CD1c-positive myeloid dendritic cell (primary cell): ENCODE data around the gene FIGLA.
"Not testable (repeated sequence)": the region's sequence is repeated elsewhere in the genome, so short reads cannot be mapped to it uniquely, and the experiment has no call there.

Experiments
- DNase-seq: peaks from one replicate; pipeline ENCODE4 v3.0.0-alpha.2; 2016; ENCODE audit errors: extremely low spot score

The FIGLA gene

GRCh38 chr2:70746094-70746974, 44.1 kb downstream of the FIGLA start:
- DNase-seq, result no peak

- DNase-seq, result no peak
Observed at GRCh38 chr2:70745276-70745825, 45.1 kb downstream of the FIGLA start.

GRCh38 chr2:70744397-70744796, 46.0 kb downstream of the FIGLA start:
- no peak for DNase-seq

GRCh38 chr2:70743677-70744076, 46.8 kb downstream of the FIGLA start:
- no peak for DNase-seq

DNA sequence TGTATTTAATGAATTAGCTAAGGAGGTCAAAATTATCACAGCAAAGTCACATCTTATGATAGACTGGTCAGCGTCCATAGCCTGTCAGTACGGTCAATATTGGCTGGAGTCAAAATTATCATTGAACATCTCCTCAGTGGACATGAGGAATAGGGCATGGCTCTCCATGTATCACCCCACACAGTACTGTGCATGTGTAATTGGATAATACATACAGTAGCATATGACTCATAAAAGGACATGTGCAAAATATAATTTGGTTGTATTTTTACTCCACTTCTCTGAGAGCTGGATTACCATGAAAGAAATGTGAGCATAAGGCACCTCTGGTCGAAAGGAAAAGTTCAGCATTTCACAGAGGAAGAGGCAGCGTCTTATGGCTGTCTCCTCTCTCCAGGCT, 47.4 kb downstream of the FIGLA start:
- no peak for DNase-seq

DNA sequence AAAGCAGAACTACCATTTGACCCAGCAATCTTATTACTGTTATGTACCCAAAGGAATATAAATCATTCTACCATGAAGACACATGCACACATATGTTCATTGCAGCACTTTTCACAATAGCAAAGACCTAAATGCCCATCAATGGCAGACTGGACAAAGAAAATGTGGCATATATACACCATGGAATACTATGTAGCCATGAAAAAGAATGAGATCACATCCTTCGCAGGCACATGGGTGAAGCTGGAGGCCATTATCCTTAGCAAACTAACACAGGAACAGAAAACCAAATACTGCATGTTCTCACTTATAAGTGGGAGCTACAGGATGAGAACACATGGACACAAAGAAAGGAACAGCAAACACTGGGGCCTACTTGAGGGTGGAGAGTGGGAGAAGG, 51.0 kb downstream of the FIGLA start:
- DNase-seq, result not testable (repeated sequence)

DNA sequence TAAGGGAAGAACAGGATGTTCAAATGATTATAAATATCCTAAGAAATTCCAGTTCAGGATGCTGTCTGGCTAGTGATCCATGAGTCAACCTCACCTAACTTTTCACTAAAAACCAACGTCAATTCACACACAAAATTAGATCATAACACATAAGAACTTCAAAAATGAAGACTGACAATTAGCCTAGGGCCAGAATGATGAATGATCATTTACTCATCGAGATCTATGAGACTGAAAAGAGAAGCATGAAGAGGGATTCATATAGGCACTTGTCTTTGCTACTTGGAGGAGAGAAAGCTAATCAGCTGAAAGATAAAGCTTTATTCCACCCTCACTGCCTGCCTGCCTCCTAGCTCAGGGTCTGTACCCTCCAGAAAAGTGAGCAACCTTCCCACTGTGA, 52.3 kb downstream of the FIGLA start:
- no peak for DNase-seq

DNA sequence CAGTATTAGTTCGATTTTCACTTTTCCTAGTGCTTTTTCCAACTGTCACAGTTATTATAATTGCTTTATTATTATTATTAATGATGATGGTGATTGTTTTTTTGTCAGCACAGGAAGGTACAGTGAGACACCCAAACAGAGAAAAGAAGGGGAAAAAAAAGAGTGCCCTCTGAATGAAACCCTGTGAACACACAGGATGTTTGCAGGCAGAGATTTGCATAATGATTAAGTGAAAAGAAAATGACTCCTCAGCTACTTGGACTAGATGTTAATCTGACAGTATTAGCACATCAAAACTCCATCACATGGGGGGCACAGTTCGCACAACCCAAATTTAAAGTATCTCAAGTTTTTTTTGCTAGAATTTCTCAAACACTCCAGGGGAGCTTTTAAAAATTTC, 55.4 kb downstream of the FIGLA start:
- no peak for DNase-seq

DNA sequence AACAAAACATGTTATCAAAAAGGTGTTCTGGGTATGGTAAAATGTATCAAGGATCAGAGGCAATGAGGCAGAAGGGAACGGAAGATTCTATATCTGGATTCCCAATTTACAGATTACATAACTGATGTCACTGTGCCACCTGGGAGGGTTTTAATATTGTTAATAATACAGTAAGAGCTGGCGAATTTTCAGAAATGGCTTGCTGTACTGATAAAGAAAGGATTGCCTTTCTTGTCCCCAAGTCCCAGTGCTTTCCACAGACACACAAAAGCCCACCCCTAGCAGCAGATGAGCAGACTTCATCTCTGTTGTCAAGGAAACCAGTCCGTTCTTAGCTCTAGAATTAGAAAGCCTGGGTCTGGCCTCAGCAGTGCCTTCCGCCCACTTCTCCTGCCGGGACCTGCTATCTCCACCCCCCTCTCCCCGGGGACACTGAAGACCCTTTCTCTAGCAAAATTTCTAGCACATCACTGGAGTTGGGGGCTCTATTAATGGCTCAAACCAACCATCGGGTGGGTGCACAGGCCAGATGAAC, 56.7 kb downstream of the FIGLA start:
- no peak for DNase-seq

GRCh38 chr2:70732766-70733645, 57.4 kb downstream of the FIGLA start:
- DNase-seq, result no peak

DNA sequence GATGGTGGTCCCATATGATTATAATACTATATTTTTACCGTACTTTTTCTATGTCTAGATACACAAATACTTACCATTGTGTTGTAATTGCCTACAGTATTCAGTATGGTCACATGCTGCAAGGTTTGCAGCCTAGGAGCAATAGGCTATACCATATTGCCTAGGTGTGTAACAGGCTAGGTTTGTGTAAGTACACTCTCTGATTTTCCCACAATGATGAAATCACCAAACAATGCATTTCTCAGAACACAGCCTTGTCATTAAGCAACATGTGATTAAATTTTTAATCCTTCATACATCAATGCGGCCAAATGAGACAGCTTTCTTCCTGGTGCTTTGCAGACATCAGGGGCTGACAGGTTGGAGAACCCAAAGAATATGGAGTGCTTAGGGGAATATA, 59.7 kb downstream of the FIGLA start:
- DNase-seq, result no peak

- no peak for DNase-seq
Observed at GRCh38 chr2:70729647-70730046, 60.8 kb downstream of the FIGLA start.

- DNase-seq, result no peak
Observed at GRCh38 chr2:70728128-70728527, 62.3 kb downstream of the FIGLA start.
